NOMO-1 treated with dmso at 0.1 percent for 144 hours (cell line): Measurements from ENCODE around the gene TBXAS1.

ENCODE experiments used
- DNase-seq: peaks from one replicate; lab custom pipeline; 2025; ENCODE audit not compliant: unreplicated experiment; lab: John Stamatoyannopoulos, UW

The TBXAS1 gene

GRCh38 chr7:139829025-139829774 lies at the start of gene TBXAS1:
Gene TBXAS1, plus strand, starts transcription at chr7:139829264. Its CDS starts 127 bp downstream, at chr7:139829391.
- peak; percentile 50 for DNase-seq

DNA sequence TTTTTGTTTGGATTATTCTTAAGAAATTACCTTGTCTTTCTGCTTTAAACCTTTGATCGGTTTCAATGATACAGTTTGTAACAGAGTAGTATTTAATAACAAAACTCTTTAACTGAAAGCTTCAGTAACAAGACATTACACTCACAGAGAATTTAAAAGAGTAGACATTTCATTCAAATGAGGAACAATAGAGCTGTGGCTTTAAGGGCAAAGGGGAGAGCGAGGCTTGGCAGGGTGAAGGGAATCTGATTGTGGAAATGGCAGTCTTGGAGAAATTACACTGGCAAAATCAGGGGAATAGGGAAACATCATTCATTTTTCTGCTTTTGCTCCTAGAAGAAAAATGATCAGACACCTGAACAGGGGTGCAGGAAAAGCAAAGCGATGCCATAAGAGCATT lies 46.1 kb upstream of the TBXAS1 start:
- DNase-seq: no peak

DNA sequence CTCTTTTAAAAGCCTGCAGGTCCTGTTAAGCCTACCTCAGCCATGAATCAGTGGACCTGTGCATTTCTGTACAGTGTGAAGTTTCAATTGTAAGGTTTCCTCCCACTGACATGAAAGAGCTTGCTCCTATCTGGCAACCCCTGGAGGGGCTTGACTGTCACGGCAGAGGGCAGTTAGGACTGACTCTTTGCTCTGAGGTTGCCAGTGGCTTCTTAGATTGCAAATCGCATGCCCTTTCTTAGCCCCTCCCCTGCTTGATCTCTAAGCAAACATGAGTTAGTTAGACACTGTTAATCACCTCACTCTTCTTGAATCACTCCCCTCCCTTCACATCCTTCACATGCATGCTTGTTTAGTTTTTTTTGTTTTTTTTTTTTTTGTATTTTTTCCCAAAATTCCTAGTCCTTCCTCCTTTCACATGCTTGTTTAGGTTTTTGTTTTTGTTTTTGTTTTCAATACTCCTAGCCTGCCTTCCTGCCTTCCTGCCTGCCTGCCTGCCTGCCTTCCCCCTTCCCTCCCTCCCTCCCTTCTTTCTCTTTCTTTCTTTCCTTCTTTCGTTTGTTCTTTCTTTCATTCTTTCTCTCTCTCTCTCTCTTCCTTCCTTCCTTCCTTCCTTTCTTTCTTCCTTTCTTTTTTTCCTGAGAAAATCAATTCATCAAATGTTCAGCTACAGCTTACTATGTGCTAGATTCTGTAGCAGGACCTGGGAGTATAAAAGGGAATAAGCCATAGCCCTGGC lies 45.2 kb upstream of the TBXAS1 start:
- DNase-seq: no peak

GRCh38 chr7:139784648-139785047 lies 44.4 kb upstream of the TBXAS1 start:
- no peak for DNase-seq

DNA sequence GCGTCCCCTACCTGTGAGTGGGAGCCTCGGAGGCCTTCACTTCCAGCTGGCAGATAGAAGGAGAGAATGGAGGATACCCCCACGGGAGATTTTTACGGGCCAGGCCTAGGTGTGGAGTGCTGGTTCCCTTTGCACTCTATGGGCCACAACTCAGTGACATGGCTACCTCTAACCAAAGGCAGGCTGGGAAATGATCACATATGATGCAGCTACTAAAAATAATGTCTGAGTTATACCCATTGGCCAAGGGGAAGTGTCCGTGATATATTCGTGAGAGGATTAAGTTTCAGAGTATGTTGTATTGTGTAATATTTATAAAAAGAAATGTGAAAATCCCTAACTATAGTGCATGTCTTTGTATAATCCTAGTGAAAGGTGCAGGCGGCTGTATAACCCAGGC lies 37.7 kb upstream of the TBXAS1 start:
- no peak for DNase-seq

- DNase-seq: no peak
These were observed 31.5 kb upstream of the TBXAS1 start for GRCh38 chr7:139797607-139798006.

- DNase-seq: no peak
These were observed 30.8 kb upstream of the TBXAS1 start for GRCh38 chr7:139798221-139798620.

DNA sequence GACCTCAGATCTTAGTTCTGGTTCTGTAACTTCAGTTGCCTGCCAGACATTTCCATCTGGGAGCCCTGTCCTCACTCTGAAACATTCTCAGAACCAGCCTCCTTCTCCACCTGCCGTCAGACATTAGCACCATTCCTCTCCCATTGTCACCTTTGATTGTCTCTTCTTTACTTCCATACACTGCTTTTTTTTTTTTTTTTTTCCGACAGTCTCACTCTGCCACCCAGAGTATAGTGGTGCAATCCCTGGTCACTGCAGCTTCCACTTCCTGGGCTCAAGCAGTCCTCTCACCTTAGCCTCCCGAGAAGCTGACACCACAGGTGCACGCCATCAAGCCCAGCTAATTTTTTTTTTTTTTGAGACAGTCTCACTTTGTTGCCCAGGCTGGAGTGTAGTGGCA lies 30.2 kb upstream of the TBXAS1 start:
- no peak for DNase-seq

GRCh38 chr7:139799586-139799985 lies 29.5 kb upstream of the TBXAS1 start:
- peak; percentile 43 for DNase-seq

- DNase-seq: no peak
These were observed 24.5 kb upstream of the TBXAS1 start for GRCh38 chr7:139804571-139804970.

DNA sequence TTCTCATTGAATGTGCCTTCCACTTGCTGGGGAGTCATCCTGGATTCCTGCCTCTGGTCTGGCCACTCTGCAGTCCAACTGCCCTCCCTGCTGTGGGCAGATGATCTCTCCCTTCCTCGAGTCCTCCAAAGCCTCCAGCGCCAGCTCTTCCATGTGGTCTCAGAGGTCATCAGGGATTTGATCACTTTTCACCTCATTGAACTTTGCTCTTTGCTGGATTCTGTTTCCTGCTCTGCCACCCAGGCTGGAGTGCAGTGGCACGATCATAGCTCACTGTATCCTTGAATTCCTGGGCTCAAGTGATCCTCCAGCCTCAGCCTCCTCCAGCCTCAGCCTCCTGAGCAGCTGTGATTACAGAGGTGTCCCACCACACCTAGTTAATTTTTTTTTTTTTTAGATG lies 22.1 kb upstream of the TBXAS1 start:
- no peak for DNase-seq

GRCh38 chr7:139808427-139808826 lies 20.6 kb upstream of the TBXAS1 start:
- no peak for DNase-seq

GRCh38 chr7:139808846-139809442 lies 20.1 kb upstream of the TBXAS1 start:
- DNase-seq: no peak

DNA sequence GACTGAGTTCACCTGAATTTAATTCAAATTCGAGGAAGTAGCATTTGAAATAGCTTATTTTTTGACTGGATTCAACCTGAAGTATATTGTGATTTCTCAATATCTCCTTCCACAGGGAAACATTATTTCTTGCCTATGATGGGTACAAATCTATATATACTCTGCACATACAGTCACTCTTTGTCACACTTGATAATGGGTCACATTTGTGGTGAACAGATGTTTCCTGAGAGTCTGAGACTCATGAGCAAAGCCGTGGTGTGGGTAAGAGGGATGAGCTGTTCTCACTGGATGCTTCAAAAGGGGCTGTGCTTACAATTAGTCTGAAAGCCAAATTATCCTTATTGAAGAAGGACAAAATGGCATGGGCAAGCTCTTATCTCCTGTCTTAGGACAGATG lies 18.0 kb upstream of the TBXAS1 start:
- no peak for DNase-seq

GRCh38 chr7:139813151-139813550 lies 15.9 kb upstream of the TBXAS1 start:
- DNase-seq: no peak

DNA sequence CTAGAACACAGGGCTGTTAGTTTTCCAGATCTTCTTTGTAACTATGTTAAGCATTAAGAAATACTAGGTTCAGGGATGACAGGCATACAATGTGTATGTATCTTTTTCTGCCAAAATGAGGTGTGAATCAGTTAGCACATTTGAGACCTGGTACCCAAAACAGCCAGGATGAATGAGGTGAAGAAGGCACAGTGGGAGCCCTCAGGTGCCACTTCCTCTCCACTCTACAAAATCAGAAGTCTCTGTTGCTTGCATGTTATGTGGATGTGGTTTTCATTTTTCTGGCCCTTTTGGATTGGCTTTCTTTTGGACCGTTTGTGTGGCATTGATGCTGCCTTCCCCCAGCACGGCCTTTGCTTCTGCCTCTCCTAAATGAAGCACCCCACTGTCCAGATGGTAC lies 15.4 kb upstream of the TBXAS1 start:
- no peak for DNase-seq

DNA sequence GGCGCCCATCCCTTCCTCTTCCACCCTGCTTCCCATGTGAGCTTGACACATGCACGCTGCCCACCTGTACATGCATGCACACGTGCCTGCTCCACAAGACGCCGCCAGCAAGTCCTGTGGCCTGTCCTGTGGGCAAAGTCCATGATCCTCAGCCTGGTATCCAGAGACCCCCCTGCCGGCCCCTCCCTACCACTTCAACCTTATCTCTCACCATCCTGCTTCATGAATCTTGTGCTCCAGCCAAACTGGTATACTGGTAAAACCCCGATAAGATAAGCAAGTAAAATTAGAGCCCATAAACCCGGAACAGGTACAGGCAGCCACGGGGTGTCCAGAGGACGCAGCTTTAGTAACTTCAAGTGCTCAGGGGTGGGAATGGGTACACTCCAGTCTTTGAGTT lies 11.8 kb upstream of the TBXAS1 start:
- no peak for DNase-seq

GRCh38 chr7:139820089-139820488 lies 9.0 kb upstream of the TBXAS1 start:
- no peak for DNase-seq

- no peak for DNase-seq
These were observed 7.5 kb upstream of the TBXAS1 start for GRCh38 chr7:139821349-139822105.

GRCh38 chr7:139822855-139823254 lies 6.2 kb upstream of the TBXAS1 start:
- DNase-seq: no peak

- DNase-seq: no peak
These were observed 5.0 kb upstream of the TBXAS1 start for GRCh38 chr7:139823959-139824521.
